ENCODE data around the gene MED23.

MED23 gene

GRCh38 chr6:131657222-131657621 is 29.2 kb upstream of the MED23 start:
- no peak for TF ChIP-seq CTCF (IDR thresholded peaks at IDR 0.05; ENCODE audit: low read depth, low read length)
- no peak overlapping the region for H3K4me3 ChIP-seq (ENCODE audit: low read depth, low read length)

GRCh38 chr6:131656667-131657066 is 28.6 kb upstream of the MED23 start:
- no peak for TF ChIP-seq CTCF (IDR thresholded peaks at IDR 0.05; ENCODE audit: low read depth, low read length)
- H3K4me3 ChIP-seq (ENCODE audit: low read depth, low read length): no peak overlapping the region

GRCh38 chr6:131655951-131656350 is 27.9 kb upstream of the MED23 start:
- H3K4me3 ChIP-seq (ENCODE audit: low read depth, low read length): no peak overlapping the region

GRCh38 chr6:131655387-131655786 is 27.3 kb upstream of the MED23 start:
- no peak overlapping the region for H3K4me3 ChIP-seq (ENCODE audit: low read depth, low read length)
- TF ChIP-seq CTCF (IDR thresholded peaks at IDR 0.05; ENCODE audit: low read depth, low read length): no peak

More at GRCh38 chr6:131655951-131656350, 27.9 kb upstream of the MED23 start:
- TF ChIP-seq CTCF (IDR thresholded peaks at IDR 0.05; ENCODE audit: low read depth, low read length): no peak

GRCh38 chr6:131654326-131654725 is 26.3 kb upstream of the MED23 start:
- H3K4me3 ChIP-seq (ENCODE audit: low read depth, low read length): no peak overlapping the region

GRCh38 chr6:131652472-131652871 is 24.4 kb upstream of the MED23 start:
- no peak for TF ChIP-seq CTCF (IDR thresholded peaks at IDR 0.05; ENCODE audit: low read depth, low read length)
- no peak overlapping the region for H3K4me3 ChIP-seq (ENCODE audit: low read depth, low read length)

More at GRCh38 chr6:131654326-131654725, 26.3 kb upstream of the MED23 start:
- no peak for TF ChIP-seq CTCF (IDR thresholded peaks at IDR 0.05; ENCODE audit: low read depth, low read length)

GRCh38 chr6:131651782-131652181 is 23.7 kb upstream of the MED23 start:
- TF ChIP-seq CTCF (IDR thresholded peaks at IDR 0.05; ENCODE audit: low read depth, low read length): no peak
- no peak overlapping the region for H3K4me3 ChIP-seq (ENCODE audit: low read depth, low read length)
